Measurements from ENCODE around the gene MYO9B.
"Not testable (repeated sequence)": the region's sequence is repeated elsewhere in the genome, so short reads cannot be mapped to it uniquely, and the experiment has no call there.

Gene MYO9B

DNA sequence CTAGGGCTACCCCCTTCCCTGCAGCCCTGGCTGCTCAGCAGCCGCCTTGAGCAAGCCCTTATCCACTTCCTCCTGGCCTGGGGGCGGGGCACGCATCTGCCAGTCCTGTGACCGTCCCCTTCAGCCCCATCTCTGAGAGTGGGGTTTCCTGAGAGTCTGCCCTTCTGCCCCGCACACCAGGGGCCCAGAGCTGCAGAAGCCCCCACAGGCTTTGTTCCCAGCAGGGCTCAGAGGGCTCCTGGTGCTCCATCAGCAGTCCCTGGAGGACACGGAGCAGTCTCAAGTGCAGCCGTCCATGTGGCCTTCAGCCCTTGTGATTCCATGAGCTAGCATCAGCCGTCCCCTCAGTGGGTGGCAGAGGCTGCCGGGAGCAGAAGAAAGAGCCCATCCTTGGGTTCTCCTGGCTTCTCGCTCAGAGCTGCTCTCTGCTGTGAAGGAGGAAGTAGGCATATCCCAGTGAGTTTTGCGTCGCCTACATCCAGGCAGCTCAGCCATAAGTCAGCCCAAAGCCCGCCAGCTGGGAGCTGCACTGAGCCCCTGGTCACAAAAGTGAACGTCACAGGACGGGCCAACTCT lies 16.3 kb downstream of the MYO9B start:
- DNase-seq: no peak

DNA sequence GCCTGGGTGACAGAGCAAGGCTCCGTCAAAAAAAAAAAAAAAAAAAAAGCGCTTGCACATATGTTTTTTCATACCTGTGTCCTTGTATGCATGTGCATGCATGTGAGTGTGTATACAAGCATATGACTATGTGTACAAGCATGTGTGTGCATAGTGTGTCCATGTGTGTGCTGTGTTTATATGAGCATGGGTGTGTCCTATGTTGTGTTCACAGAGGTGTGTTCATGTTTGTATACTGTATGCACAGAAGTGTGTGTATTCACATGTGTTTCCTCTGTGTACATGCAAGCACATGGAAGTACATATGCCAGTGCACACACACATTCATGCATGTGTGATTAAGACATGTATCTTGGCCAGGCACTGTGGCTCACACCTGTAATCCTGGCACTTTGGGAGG lies 17.1 kb downstream of the MYO9B start:
- no peak for DNase-seq

DNA sequence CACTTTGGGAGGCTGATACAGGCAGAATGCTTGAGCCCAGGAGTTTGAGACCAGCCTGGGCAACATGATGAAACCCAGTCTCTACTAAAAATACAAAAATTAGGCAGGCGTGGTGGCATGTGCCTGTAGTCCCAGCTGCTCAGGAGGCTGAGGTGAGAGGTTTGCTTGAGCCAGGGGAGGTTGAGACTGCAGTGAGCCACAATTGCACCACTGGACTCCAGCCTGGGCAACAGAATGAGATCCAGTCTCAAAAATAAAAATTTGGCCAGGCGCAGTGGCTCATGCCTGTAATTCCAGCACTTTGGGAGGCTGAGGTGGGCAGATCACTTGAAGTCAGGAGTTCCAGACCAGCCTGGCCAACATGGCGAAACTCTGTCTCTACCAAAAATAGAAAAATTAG lies 19.1 kb downstream of the MYO9B start:
- not testable (repeated sequence) for DNase-seq

DNA sequence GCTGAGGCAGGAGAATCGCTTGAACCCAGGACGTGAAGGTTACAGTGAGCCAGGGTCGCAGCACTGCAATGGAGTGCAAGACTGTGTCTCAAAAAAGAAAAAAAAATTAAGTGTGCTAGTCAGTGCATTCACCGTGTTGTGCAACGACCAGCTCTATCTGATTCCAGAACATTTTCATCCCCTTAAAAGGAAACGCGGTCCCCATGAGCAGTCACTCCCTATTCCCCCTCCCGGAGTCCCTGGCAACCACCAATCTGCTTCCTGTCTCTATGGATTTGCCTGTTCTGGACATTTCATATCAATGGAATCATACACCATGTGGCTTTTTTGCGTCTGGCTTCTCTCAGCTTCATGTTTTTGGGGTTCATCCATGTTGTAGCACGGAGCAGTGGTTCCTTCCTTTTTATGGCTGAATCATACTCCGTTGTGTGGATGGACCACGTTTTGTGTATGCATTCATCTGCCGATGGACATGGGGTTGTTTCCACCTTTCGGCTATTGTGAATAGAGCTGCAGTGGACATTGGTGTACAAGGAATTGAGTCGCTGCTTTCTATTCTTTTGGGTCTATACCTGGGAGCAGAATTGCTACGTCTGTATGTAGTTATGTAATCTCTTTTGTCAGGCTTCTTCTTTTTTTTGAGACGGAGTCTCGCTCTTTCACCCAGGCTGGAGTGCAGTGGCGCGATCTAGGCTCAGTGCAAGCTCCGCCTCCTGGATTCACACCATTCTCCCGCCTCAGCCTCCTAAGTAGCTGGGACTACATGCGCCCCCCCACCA lies 19.8 kb downstream of the MYO9B start:
- no peak for DNase-seq

DNA sequence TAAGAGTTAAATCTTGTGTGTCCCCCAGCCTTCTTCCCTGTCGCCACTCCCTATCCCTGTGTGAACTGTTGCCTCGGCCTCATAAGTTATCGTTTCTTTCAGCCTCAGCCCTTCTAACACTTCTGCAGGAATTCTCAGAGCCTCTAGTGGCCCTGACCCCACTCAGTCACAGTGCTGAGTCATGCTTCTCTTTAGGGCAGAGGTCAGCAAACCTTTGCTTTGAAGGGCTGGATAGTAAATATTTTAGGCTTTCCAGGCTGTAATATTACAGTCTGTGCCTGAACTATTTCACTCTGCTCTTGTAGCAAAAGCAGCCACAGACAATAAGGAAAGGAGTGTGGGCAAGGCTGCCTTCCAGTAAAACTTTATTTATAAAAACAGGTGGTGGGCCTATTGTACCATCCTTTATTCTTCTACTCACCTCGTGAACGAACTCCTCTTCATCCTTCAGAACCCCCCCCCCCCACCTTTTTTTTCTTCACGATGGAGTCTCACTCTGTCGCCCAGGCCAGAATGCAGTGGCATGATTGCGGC lies 22.1 kb downstream of the MYO9B start:
- no peak for DNase-seq

DNA sequence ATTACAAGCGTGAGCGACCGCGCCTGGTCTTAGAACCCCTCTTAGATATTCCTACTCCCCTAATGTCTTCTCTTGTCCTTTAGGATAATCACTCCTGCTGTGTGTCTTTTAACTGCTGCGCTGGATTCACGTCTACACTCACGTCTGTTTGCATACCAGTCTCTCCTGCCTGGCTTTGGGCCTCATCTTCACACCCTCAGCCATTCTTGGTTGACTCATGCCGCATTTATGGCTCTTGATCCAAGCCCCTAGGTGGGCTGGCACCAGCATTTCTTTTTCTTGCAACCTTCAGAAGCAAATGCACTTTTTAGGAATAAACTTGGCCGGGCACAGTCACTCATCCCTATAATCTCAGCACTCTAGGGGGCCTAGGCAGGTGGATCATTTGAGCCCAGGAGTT lies 22.7 kb downstream of the MYO9B start:
- no peak for DNase-seq

DNA sequence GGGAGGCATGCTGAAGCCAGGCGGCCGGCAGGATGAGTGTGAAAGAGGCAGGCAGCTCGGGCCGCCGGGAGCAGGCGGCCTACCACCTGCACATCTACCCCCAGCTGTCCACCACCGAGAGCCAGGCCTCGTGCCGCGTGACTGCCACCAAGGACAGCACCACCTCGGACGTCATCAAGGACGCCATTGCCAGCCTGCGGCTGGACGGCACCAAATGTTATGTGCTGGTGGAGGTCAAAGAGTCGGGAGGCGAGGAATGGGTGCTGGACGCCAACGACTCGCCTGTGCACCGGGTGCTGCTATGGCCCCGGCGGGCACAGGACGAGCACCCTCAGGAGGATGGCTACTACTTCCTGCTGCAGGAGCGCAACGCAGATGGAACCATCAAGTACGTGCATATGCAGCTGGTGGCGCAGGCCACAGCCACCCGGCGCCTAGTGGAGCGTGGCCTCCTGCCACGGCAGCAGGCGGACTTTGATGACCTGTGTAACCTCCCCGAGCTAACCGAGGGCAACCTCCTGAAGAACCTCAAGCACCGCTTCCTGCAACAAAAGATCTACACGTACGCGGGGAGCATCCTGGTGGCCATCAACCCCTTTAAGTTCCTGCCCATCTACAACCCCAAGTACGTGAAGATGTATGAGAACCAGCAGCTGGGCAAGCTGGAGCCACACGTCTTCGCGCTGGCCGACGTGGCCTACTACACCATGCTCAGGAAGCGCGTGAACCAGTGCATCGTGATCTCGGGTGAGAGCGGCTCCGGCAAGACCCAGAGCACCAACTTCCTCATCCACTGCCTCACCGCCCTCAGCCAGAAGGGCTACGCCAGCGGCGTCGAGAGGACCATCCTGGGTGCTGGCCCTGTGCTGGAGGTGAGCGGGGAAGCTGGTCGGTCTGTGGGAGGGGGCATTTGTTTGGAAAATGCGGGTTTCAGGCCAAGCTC lies 26.4 kb downstream of the MYO9B start:
- no peak for DNase-seq

DNA sequence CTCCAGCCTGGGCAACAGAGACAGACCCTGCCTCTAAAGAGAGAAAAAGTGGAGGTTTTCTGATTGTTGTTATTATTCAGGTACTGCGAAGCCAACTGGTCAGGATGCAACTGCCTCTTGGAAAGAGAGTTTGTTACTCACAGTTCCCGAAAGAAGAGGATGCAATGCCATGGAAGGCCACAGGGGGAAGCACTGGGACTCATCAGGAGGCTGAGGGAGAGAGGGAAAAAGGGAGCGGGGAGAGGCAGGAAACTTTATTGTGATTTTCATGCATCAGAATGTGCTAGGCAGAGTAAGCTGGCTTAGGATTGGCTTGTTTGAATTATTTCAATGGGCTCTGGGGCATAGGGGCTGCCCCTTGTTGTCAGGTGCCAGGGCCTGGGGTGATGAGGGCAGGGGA lies 27.6 kb downstream of the MYO9B start:
- peak in 1 of 2 donors; percentile 18 for DNase-seq

DNA sequence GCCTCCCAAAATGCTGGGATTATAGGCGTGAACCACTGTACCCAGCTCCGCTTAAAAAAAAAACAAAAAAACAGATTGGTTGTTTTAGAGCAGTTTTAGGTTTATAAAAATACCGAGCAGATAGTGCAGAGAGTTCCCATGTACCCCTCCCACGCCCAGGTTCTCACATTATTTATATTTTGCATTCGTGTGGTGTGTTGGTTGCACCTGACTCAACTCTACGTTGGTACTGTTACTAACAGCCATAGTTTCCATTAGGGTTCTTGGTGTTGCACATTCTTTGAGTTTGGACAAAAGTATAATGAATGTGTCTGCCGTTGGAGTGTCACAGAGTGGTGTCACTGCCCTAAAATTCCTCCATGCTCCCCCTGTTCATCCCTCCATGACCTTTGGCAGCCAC lies 29.1 kb downstream of the MYO9B start:
- no peak for DNase-seq

DNA sequence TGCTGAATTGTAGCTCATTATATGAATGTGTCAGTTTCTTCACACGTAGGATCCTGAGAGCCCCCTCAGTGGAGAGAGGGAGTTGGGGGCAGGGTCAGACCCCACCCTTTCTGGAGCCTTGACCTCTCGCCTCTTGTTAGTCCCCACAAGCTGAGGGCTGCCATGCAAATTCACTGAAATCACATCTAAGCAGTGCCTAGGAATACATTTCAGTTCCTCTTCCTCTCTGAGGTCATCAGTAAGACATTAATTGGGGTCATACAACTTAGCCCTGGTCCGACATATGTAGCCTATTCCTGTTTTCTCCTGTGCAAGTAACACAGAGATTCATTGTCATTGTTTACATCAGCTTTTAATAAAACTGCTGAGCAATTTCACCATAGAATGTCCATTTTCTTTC lies 30.0 kb downstream of the MYO9B start:
- DNase-seq: no peak

DNA sequence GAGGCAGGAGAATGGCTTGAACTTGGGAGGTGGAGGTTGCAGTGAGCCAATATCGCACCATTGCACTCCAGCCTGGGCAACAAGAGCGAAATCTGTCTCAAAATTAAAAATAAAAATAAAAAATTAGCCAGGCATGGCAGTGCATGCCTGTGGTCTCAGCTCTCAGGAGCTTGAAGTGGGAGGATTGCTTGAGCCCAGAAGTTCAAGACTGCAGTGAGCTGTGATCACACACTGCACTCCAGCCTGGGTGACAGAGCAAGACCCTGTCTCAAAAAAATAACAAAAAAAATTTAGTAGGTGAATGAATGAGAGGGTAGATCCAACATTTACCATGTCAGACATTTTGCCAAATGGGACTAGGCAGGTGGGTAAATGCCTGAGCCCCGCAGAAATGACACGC lies 31.4 kb downstream of the MYO9B start:
- DNase-seq: not testable (repeated sequence)

DNA sequence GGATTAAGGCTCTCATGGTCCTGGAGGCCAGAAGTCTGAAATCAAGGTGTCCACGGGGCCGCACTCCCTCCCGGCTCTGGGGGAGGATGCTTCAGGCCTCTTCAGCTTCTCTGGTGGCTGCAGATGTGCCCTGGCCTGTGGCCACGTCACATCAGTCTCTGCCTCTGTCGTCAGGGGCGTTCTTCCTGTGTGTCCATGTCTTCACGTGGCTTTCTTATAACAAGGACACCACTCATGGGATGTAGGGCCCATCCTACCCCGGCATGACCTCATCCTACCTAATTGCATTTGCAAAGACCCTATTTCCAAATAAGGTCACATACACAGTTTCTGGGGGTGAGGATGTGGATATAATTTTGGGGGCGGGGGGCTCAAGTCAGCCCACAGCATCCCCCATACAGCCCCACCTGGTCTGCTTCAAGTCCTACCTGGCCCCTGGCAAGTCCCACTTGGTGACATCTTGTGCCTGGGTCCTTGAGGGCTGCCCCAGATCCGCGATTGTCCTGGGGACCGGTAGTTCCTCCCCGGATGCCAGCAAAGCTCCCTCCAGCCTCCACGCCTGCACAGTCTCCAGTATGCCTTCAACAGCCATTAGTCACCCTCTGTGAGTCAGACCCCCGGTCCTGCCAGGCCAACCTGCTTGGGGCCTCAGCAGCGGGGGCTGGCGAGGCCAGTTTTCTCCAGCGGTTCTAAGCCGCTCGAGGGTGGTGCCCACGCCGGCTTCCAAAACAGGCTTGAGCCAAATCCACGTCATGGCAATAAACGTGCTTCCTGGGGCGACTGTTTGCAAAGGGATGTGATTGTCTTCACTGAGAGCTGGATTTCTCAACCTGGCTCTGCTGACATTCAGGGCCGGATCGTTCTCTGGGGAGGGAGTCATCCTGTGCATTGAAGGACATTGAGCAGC lies 32.2 kb downstream of the MYO9B start:
- no peak for DNase-seq

DNA sequence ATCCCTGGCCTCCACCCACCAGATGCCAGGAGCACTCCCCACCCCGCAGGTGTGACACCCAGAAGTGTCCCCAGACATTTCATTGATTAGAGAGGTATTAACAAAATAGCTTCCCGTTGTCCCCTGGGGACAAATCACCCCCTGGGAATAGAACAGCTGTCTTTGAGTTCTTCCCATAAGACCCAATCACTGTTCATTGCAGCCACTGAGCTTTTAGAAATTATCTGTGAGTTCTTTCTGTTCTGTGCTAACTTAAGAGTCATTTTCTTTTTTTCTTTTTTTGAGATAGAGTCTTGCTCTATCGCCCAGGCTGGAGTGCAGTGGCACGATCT lies 32.8 kb downstream of the MYO9B start:
- no peak for DNase-seq

DNA sequence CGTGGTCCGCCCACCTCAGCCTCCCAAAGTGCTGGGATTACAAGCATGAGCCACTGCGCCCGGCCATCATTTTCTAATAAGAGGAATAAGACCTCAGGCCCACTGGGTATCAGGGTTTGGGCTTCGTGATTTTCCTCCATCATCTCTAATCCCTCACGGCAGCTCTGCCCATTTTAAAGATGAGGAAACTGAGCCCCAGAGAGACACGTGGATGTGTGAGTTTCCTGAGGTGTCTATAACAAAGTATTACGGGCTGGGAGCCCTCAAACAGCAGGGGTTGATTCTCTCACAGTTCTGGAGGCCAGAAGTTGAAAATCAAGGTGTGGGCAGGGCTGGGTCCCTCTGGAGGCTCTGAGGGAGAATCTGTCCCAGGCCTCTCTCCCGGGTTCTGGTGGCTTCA lies 33.7 kb downstream of the MYO9B start:
- DNase-seq: no peak

DNA sequence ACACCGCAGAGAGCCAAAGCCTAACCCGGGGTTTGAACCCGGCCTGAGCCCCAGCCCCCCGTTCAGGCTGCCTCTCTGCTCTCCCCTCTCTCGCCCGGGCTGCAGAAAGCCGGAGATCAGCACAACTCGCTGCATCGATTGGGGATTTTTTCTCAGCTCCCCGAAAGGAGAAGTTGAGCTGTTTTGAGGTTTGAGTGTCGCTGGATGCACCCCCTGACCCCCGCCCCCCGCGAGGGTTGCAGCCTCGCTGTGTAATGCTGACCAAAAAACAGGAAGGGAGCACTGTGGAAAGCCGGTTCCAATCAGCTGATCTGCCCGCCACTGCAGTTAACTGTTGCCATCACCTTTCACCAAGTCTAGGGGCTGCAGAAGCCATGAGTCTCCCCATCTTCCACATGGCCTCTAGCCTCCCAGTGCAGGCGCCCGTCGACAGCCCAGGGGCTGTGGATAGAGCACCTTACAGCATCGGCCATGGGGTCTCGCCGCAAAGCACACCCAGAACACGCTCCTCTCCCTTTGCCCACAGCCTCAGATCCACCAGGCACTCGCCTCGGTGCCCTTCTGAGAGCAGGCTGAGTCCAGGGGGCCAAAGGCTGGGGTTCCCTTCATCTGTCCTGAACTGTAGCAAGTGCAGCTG lies 34.5 kb downstream of the MYO9B start:
- no peak for DNase-seq

DNA sequence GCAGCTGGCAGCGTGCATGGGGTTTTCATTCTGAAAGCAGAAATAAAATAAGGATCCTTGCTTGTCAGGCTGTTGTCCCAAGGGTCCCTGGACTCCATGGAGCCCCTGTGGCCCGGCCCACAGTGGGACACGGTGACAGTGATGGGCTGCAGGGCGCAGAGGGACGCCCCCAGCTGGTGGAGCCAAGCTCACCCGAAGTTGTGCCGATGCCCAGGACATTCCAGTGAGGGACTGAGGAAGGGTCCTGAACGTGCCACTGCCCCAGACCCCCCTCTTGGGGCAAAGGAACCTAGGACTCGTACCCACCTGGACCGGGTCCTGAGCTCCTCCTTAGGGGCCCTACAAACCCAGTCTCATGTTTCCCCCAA lies 35.0 kb downstream of the MYO9B start:
- no peak for DNase-seq

DNA sequence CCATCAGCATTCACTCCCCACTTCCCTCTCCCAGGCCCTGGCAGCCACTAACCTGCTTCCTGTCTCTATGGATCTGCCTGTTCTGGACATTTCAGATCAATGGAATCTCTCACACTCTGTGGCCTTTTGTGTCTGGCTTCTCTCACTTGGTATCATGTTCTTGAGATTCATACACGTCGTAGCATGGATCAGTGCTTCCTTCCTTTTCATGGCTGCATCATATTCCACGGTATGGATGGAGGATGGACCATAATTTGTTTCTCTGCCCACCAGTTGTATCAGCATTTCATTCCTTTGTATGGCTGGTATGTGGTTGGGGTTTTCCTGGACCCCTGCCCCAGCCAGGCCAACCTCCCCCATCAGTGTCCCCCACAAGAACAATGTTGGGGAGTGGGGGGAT lies 36.2 kb downstream of the MYO9B start:
- no peak for DNase-seq

DNA sequence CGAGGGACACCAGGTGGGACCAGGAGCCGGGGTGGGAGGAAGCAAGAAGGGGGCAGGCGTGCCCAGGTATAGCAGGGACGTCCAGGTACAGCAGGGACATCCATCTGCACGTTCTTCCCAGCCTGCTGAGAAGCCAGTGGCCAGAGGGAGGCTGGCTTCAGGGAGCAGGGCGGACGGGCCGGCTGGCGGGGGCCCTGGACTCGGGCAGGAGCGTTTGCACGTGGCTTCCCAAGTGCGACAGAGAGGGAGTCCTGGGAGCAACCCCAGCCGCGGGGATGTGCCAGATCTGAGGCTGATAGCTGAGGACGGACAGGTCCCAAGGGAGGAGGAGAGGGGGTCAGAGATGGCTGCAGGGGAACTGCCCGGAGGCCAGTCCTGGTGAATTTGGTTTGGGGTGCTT lies 36.7 kb downstream of the MYO9B start:
- DNase-seq: no peak

DNA sequence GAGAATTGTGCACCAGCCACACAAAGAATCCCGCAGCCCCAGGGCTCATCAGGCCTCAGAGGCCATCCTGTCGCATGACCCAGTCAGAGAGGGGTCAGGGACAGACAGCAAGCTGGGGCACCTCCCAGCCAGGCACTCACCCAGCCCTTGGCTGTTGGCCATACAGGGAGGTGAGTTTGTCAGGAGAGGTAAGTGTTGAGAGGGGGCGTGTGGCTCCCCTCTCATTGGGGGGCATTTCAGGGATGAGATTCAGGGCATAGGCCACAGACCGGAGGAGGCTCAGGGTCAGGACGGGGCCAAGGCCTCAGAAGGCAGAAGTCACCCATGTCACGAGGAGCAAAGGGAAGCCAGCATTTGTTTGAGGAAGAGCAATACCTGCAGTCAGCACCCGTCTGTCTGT lies 37.1 kb downstream of the MYO9B start:
- DNase-seq: no peak

DNA sequence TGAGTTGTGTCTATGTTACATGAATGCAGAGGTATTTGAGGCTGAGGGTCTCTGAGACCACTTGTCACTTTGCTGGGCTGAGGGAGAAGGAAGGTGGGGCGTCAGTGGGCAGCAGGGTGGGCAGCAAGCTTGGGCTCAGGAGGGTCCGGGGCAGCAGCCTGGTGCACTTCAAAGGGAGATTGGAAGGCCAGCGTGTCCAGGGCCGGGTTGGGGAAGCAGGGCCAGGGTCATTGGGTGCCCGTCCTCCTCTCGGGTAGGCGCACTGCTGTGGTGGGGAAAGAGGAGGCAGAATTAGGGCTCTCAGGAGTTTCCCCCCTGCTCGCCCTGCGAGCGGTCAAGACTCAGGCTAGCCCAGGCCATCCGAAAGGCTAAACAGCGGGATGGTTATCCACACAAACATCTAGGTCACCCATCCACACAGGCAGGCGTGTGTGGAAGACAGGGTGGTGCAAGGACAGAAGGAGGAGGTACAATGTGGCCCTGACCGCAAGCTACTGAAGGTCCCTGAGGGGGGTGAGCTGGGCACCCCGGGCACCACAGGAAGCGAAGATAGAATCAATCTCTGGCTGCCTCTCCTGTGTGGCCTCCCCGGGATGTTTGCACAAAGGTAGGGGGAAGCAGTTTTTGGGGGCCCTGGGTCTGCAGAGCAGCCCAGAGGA lies 37.7 kb downstream of the MYO9B start:
- DNase-seq: no peak

DNA sequence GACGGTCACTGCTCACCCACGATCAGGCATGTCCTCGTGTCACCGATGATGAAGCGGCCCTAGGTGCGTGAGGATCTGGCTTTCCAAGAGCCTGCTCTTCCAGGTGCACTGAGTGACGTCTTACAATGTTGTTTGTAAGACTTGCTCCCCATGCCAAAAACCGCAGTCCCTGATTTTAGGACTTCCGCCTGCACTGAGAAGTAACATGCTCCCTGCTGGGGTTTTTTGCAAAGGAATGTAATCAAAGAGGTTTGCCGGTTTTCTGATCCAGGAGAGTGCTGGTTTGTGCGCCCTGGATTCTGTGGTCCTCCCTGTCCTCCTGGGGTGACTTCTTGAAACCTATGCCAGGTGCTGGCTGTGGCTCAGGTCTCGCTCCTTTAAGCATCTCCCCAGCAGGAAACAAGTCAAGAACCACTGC lies 38.8 kb downstream of the MYO9B start:
- no peak for DNase-seq
